ENCODE results near the gene TACC3. TPM values are rescaled to one million over a fixed set of nuclear protein-coding genes. Genes with fewer than 3 reads are reported as not detected.
"Not testable (repeated sequence)": the region's sequence is repeated elsewhere in the genome, so short reads cannot be mapped to it uniquely, and the experiment has no call there.

Gene TACC3
- total RNA-seq: 34.4 TPM

DNA sequence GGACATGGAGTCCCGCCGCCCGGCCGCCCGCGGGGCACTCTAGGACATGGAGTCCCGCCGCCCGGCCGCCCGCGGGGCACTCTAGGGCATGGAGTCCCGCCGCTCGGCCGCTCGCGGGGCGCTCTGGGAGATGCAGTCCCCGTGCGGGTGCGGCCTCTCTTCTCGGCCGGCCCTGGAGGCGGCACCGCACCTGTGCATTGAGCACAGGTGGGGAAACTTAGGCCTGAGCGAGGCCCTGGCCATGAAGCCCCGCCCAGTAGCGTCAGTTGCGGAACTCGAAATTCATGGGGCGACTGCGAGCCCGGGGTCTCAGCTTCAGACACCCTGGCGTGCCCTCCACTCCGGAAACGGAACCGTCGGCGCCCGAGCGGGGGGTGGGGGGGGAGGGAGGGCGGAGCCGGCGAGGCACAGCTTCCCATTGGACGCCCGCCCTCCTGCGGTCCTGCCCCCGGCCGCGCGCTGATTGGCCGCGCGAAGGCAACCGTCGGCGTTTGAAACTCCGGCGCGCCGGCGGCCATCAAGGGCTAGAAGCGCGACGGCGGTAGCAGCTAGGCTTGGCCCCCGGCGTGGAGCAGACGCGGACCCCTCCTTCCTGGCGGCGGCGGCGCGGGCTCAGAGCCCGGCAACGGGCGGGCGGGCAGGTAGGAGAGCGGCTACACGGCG lies at the start of gene TACC3, which contains the start of gene TMEM129:
Gene TACC3 (plus strand): TSS at position 519 of the 663 bp plus-strand sequence. CDS start 1,901 bp downstream, outside the sequence.
Gene TMEM129 (minus strand): TSS at position 321 of the 663 bp plus-strand sequence. CDS start 486 bp downstream, outside the sequence.
- peak; percentile 89 for ATAC-seq

DNA sequence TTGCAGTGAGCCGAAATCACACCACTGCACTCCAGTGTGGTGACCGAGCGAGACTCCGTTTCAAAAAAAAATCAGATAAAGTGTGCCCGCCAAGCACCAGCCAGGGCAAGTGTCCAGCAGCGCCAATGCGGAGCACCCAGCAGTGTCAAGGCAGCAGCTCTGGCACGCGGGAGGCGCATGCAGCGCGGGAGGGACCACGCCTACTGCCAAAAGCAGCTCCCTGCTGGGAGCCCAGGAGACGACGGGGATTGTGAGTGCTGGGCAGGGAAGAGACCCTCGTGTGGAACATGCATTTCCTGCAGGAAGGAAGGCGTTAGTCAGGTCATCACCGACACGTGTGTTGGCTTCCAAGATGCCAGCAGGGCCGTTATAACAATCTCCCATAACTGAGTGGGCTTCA lies 47.6 kb upstream of the TACC3 start:
- ATAC-seq: no peak

DNA sequence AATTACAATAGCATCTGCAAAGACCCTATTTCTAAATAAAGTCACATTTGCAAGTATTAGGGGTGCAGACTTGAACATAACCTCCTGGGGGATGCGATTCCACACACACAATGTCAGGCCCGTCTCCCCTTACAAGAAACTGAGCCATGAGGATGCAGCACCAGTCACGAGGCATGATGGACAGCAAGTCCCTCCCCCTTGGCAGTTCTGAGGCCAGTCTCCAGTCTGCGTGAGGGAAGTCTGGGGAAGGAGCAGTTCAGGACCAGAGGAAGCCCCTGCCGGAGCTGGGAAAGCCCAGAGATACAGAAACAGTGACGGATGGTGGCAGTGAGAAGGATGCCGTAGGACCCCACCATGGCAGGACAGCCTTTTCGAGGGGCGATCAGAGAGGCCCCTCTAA lies 46.6 kb upstream of the TACC3 start:
- ATAC-seq: no peak

DNA sequence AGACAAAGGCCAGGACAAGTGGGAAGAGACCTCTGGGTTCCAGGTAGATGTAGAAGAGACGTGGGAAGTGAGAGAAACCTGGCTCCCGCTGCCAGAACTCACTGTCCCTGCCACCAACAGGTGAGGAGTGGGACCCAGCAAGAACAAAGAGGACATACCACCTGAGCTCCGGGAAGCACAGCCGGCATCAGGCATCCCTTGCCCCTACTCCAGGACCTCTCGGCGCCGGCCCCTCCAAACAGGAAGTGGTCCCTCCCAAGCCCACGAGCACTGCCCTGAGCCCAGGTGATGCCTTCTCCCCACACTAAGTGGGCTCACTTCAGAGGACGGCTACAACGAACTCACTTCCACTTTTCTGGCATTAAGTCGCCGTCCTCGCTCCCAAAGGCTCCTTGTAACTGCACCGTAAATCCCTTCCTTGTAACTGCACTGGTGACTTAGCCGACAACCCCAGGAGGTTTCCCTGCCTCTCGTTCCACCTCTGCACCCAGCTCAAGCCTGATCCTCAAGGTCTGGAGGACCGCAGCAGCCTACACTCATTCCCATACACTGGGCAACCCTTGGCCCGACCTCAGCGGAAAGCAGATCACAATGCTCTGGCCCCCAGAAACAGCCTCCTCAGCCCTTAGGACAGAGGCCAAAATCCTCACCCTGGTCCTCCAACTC lies 46.1 kb upstream of the TACC3 start:
- no peak for ATAC-seq

DNA sequence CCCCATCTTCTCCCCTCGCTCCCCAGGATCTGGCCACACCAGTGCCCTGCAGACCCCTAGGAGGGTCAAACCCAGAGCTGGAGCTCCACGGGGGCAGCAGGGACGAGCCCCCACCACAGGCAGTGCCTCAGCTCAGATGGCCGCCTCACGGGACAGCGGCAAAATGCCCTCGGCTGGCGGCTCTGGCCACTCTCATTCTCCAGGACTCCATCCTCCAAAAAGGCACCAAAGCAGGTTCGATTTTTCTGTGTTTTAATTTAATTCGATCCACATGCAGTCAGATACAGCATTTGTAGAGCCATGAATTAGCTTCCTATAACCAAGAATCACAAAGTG lies 45.6 kb upstream of the TACC3 start:
- ATAC-seq: no peak

DNA sequence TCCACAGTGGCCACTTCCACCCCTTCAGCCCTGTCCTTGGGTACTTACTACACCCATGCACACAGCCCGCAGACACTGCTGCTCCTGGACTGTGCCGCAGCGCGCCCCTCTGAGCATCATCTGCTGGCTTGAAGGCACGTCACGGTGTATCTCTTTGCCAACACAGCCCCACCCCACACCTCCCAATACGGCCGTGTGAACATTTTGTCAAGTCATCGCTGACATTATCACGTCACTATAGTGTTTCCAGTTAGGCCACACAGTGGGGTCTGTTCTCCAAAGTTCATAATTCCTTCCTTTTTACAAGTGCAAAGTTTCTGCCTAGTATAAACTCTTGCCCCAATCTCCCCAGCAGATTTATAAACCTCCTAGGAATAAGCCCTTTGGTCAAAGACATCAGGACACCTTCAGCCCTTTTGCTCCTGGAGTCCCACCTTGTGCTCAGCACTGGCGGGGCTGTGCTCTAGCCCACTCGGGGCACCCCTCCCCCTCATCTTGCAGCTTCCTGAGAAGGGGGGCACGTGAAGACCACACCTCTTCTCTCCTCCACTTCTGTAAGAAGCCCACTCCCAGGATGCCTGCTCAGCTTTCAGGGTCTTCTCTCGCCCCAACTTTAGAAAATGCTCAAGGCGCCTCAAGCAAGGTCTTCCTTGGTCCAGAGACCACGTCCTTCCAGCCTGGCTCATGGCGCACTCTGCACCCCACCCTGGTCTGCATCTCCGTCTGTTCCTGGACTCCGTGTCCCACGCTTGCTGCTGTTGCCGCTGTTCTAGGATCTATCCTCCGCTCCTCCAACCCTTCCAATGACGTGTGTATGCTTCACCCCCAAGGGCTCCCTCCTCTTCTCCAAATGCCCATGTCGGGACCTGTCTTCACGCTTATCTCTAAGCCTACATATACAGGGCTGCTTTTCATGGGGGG lies 44.5 kb upstream of the TACC3 start:
- ATAC-seq: peak; percentile 34

DNA sequence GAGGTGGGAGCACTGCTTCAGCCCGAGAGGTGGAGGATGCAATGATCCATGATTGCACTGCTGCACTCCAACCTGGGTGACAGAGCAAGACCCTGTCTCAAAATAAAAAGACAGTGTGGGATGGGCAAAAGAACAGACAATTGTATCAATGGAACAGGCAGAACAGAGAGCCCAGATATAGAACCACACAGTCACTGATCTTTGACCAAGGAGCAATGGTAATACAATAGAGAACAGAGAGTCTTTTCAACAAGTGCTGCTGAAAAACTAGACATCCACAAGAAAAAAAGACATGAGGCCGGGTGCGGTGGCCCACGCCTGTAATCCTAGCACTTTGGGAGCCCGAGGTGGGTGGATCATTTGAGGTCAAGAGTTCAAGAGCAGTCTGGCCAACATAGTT lies 43.1 kb upstream of the TACC3 start:
- ATAC-seq: no peak

DNA sequence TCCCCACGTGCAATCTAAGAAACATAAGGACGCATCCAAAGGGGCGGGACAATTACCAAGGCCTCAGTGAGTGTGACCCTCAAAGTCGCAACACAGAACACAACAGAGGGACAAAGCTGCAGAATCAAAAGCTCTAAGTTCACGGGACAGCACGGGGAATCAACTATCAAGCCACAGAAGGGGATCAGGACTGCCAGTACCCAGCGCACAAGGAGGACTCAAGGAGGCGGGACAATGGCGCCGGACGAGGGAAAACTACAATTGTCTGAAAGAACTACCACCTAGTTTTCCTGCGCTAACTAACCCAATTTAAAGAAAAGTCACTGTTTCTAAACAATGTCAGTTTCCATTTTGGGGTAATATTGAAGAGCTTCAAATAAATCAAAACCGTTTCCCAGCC lies 38.5 kb upstream of the TACC3 start:
- no peak for ATAC-seq

DNA sequence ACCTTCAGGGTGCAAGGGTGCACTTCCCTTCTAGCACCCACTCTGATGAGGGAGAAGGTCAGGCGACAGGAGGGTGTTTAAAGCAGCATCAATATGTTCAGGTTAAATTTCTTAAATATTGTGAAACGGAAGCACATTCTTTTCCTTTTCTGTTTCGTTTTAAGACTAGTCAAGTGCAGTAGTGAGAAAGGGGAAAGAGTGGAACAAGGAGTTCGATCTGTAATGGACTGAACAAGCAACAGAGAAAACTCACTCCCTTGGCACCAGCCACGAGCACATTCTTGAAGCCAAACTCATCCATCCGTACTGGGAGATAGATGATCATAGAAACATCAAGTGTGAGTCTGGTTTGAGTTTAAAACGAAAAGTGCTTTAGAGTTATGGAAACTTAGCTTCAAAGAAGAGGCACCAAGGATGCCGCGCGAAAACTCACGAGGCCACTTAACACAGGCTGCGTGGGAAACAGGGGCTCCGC lies 38.0 kb upstream of the TACC3 start:
- no peak for ATAC-seq

DNA sequence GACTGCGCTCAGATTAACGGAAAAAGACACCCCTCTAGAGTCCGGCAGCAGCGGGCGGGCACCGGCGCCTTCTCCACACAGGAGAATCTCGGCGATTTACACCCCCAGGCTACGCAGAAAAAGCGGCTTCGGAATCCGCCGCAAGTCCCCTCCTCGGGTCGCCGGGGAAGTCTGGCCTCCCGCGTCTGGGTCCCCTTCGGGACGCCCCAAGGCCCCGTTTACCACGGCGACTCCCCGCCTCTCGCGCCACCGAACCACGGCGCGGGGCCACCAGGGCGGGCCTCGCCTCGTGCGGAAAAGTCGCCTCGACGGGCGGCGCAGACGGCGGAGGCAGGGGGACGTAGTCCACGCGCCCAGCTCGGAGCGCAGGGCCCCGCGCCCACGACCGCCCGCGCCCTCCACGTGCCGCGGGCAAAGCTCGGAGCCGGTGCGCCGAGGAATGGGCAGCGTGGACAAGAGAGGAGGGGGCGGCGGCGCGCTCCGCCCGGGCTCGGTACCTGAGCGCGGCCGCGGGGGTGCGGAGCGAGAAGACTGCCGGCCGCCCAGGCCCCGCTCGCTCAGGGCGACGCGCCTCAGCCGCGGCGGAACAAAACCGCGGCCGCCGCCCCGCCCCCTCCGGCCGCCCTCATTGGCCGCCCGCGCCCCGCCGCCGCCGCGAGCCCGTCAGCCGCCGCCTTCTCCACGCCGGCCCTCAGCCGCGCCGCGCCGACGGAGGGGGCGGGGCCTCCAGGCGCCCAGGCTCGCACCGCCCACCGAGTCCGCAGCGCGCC lies 37.4 kb upstream of the TACC3 start, which contains the start of gene FAM53A:
Gene FAM53A (minus strand): TSS at position 578 of the 770 bp plus-strand sequence. CDS start 15,572 bp downstream, outside the sequence.
- peak; percentile 96 for ATAC-seq

DNA sequence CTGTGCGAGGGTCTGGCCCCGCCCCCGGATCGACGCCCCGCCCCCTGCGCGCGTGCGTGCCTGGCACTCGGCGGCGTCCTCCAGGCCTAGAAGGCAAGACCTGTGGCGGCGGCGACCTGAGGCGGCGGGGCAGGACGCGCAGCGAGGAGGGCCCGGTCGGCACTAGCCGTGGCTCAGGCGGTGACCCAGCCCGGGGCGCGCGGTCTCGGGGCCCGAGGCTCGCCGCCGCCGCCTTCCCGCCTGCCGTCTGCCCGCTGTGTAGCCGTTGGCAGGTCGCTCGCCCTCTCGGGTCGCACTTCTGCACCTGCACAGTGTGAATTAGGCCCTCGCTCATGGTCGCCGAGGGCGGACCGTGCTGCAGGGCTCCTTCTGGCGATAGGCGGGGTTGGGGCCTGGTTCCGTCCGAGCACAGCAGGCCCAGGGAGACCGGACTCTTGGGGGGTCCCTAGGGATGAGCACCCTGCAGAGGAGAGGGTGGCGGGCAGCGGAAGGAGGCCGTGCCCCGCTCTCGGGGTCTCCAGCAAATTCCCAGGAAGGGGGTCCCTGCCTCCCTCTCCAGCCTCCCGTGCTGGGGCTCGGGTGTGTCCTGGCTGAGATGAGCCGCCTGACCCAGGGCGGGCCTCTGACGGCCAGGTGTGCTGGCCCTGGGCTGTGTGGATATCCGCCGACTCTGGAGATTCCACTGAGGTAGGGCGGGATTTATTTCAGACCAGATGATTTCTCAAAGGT lies 36.7 kb upstream of the TACC3 start:
- peak; percentile 36 for ATAC-seq

DNA sequence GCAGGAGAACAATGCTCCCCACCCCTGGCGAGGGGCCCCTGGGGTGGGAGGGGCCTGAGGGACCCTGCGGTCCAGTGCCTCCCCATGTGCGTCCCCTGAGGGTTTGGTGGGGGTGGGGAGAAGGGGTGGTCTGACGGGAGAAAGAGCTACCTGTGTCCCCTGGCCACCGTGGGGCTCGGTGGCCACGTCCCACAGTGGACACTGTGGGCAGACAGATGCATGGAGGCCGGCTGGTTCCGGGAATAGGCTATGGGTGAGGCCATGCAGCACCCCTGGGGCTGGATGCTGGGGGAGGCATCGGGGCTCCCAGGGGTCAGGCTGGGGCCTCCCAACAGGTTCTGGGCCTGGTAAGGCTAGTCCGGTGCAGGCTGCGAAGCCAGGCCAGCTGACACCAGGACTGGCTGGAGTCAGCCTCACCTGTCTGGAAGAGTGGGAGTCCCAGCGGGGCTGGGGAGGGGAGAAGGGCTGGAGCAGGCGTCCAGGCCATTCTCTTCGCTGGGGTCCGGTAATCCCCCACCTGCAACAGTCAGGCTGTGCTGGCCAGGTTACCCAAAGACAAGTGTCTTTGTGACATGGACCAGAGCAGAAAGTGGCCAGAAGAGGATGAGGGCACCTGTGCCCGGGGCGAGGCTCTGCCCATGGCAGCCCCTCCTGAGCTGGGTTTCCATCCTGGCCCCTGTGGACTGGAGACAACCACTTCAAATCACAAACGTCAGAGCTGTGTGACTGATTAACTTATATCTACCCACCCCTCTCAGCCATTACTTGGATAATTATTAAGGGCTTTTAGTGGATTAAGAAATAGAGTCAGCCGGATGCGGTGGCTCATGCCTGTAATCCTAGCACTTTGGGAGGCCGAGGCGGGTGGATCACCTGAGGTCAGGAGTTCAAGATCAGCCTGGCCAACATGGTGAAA lies 35.8 kb upstream of the TACC3 start:
- ATAC-seq: peak; percentile 3

DNA sequence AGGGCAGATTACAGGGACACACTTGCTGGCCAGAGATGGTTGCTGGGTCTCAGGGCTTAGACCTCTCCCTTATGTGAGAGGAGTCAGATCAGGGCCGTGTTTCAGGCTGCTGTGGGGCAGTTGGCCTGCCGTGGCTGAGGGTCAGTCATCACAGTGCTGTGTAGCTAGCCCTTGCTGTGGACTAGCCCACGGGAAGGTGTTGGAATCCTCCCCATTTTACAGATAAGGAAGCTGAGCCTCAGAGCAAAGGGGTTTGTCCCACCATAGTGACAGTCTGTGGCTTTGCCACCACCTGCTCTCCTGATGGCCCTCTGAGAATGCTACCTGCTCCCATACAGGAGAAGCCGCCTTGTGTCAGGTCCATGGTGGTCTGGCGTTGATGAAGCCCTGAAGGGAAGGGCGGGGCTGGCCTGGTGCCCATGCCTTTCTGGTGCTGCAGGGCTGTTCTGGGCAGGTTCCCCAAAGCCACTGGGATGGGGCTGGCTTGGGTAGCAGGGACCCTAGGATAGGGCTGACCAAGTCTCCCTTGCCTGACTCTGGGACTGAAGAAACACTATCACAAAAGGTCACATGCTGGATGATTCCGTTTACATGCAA lies 34.8 kb upstream of the TACC3 start:
- ATAC-seq: no peak

DNA sequence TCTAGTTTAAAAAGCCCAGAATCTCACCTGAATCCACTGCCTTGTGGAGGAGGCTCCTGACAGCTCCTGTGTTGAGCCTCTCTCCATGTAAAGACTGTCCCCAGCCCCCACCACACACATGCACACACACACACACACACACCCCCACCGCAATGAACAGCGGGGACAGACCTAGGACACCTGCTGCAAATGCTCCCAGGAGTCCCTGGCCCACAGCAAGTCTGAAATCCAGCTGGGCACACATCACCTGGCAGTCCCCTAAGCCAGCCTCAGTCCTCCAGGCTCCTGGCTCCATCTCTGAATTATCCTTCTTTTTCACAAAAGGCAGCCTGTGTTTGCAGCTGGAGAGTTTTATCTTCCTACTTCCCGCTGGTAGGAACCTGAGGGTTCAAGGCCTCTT lies 30.6 kb upstream of the TACC3 start:
- ATAC-seq: no peak

DNA sequence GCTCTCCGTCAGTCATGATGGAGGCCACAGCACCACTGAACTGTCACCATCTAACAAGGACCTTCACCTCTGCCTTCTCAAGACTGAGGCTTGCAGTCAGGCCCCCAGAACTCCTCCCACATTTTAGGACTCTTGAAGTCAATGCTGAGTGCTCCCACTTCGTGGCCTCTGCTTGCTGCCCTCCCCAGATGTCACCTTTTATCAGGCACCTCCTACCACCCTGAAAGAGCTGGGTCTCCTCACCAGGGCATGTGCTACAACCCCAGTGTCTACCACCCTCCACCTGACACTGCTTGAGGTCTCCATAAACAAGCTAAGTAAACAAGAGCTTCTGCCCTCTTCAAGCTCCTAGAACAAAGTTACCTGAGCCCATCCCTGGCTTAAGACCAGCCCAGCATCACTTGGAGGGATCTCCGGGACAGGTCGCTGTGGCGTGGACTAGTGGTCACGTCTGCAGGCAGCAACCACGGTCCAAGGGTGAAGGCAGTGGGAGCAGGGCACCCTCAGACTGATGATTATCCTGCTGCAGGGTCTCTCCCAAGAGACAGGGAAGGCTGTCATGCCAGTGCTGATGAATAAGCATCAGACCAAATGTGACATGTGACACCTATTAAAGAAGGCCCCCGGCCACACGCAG lies 29.5 kb upstream of the TACC3 start:
- ATAC-seq: no peak

DNA sequence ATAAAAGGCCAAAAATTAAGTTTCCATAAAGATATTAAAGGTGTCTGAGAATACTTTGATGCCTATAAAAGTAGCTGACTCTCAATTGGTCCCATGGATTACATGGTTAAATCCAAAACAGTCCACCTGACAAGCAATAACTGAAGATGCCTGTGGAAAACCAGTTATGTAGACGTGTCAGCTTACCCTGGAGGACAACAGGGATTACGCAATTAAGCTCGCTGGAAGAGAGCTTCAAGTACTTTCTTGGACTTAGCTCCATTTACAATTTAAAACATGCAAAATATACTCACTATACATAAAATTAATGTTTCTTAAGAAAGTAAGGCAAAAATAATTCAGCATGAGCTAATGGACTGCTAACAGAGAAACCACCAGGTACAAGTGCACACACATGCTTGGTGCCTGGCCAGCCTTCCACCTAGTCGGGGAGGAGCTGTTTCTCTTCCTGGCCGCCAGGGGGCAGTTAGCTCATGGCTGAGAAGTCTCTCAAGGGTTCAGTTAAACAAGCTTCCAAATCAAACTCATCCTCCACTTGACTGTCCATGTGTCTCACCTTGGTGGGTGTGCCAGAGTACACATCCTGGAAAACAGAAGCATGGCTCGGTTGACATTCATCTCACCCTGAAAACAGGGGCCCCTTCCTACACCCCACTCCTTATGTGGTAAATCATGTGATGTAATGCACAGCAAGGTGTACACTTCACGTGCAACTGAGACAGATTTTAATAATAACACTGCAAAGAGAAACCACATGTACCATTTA lies 28.0 kb upstream of the TACC3 start:
- peak; percentile 90 for ATAC-seq

DNA sequence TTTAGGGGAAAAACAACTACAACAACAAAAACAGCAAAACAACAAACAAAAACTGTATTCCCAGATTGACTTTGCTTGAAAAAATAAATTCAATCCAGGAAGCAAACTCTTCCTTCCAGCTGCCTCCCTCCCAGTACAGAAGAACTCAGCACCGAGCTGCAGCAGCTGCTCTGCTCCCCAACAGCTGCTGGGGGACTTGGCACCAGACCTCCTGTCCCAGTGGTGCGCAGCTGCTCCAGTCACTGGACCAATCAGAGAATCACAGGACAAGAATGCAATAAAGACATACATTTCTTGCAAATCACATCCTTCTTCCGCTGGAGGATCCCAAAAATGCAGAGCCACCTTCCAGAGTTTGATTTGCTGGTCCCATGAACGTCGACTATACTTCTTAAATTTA lies 25.4 kb upstream of the TACC3 start:
- ATAC-seq: no peak

DNA sequence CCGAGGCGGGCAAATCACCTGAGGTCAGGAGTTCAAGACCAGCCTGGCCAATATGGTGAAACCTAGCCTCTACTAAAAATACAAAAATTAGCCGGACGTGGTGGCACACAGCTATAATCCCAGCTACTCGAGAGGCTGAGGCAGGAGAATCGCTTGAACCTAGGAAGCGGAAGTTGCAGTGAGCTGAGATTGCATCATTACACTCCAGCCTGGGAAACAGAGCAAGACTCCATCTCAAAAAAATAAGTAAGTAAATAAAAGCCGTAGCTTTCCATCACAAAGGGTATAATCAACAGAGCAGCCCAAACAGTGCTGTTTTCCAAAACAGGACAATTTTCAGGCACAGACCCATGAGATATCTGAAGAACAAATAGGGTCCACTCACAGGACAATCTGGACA lies 19.6 kb upstream of the TACC3 start:
- not testable (repeated sequence) for ATAC-seq

DNA sequence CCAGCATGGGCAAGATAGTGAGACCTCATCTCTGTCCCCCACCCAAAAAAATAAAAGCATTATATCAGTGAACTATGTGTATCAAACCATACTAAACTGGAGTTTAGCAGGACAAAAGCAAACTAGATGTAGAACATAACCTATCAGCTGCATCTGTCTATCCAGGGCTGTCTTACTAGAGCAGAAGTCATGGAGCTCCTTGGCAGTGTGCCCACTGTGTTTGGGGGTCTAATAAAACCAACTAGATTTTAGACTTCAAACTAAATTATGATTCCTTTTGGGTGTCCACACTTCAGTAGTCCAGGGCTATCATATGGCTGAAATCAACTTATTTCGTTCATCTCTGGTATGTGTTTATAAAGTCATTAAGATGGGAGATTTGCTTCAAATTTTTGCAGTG lies 17.5 kb upstream of the TACC3 start:
- ATAC-seq: no peak

Measured in esophagus mucosa (tissue), 1 donor.